ENCODE results near the gene TTPAL. TPM values are rescaled to one million over a fixed set of nuclear protein-coding genes. Genes with fewer than 3 reads are reported as not detected.
"Not testable (repeated sequence)": the region's sequence is repeated elsewhere in the genome, so short reads cannot be mapped to it uniquely, and the experiment has no call there.

Gene TTPAL
- total RNA-seq, 4 donors from 2014 or later = 27.1 to 36.8 (median 31.7) TPM

DNA sequence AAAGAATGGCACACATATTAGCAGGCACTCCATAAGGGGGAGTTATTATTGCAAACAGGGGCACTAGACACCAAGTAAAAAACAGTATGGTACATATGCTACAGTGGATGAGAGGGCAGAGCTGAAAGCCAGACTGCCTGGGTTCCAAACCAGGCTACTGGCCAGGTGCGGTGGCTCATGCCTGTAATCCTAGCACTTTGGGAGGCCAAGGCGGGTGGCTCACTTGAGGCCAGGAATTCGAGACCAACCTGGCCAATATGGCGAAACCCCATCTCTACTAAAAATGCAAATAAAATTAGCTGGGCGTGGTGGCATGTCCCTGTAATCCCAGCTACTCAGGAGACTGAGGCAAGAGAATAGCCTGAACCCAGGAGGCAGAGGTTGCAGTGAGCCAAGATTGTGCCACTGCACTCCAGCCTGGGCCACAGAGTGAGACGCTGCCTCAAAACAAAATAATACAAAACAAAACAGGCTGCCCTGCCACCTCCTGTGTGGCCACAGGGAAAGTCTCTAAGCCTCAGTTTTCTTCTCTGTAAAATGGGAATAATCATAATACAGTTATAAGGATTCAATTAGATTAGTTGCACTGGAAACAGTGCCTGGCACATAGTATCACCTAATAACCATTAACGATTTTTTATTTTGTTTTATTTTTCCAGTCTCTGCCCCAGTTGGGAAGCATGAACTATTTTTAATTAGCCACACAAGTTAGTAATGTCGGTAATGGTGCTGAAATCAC, 7.5 kb upstream of the TTPAL start:
- 90 to 91% methylated on average over 8 of the region's 8 CpGs for WGBS, 2 donors
- intact Hi-C loops (cut with DNase I; ENCODE audit: low total_unique reads) = no loop called here
- DNase-seq (ENCODE audit: low spot score in 2 of 2) = no peak
- H3K4me3 ChIP-seq (ENCODE audit: low read depth, poor library complexity, severe bottlenecking) = no peak overlapping the region
- TF ChIP-seq POLR2A (IDR thresholded peaks at IDR 0.05) = no peak
- TF ChIP-seq, protein P1, sequence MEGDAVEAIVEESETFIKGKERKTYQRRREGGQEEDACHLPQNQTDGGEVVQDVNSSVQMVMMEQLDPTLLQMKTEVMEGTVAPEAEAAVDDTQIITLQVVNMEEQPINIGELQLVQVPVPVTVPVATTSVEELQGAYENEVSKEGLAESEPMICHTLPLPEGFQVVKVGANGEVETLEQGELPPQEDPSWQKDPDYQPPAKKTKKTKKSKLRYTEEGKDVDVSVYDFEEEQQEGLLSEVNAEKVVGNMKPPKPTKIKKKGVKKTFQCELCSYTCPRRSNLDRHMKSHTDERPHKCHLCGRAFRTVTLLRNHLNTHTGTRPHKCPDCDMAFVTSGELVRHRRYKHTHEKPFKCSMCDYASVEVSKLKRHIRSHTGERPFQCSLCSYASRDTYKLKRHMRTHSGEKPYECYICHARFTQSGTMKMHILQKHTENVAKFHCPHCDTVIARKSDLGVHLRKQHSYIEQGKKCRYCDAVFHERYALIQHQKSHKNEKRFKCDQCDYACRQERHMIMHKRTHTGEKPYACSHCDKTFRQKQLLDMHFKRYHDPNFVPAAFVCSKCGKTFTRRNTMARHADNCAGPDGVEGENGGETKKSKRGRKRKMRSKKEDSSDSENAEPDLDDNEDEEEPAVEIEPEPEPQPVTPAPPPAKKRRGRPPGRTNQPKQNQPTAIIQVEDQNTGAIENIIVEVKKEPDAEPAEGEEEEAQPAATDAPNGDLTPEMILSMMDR (IDR thresholded peaks at IDR 0.05) = no peak

DNA sequence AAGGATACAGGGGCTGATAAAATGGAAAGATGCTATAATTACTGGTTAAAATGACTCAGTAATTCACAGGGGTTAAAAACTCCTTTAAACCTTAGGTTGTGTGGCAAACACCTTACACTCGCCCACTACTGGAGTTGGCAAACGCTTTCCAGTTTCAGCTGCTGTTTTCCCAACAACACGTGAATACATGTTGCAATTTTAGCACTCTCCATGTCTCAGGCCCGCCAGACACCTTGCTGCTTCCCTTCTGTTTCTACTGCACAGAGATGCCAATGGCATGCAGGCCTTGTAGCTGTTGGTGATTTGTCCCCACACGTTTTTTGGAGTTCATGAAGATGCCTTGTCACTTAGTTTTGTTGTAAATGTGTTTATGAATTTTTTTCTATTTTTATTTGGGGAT, 5.3 kb upstream of the TTPAL start:
- H3K4me3 ChIP-seq (ENCODE audit: low read depth, poor library complexity, severe bottlenecking) = no peak overlapping the region
- no peak for TF ChIP-seq POLR2A (IDR thresholded peaks at IDR 0.05)
- TF ChIP-seq, protein P1 (IDR thresholded peaks at IDR 0.05) = no peak
- no peak for DNase-seq (ENCODE audit: low spot score in 2 of 2)
- 41 to 44% methylated on average over 5 of the region's 5 CpGs for WGBS, 2 donors
- intact Hi-C loops (cut with DNase I; ENCODE audit: low total_unique reads) = loop anchor here (10.0 kb wide), 2 partner anchors 144 to 256 kb away; partner anchors contain the start of gene OSER1

DNA sequence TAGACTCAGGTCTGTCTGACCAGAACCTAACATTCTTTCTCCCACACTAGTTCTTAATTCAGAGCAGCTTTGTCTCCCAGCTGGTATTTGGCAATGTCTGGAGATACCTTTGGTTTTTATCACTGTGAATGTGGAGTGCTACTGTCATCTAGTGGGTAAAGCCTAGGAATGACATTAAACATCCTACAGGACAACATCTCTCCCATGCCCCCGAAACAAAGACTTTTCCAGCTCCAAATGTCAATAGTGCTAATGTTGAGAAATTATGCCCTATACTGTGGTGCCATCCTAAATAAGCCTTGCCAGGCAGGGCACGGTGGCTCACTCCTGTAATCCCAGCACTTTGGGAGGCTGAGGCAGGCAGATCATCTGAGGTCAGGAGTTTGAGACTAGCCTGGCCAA, 4.2 kb upstream of the TTPAL start:
- DNase-seq (ENCODE audit: low spot score in 2 of 2) = no peak
- WGBS, 2 donors = 57 to 70% methylated on average over 2 of the region's 2 CpGs
- intact Hi-C loops (cut with DNase I; ENCODE audit: low total_unique reads) = loop anchor here (10.0 kb wide), 2 partner anchors 143 to 257 kb away; partner anchors contain the start of gene OSER1
- no peak overlapping the region for H3K4me3 ChIP-seq (ENCODE audit: low read depth, poor library complexity, severe bottlenecking)
- TF ChIP-seq, protein P1 (IDR thresholded peaks at IDR 0.05) = no peak
- TF ChIP-seq POLR2A (IDR thresholded peaks at IDR 0.05) = no peak

DNA sequence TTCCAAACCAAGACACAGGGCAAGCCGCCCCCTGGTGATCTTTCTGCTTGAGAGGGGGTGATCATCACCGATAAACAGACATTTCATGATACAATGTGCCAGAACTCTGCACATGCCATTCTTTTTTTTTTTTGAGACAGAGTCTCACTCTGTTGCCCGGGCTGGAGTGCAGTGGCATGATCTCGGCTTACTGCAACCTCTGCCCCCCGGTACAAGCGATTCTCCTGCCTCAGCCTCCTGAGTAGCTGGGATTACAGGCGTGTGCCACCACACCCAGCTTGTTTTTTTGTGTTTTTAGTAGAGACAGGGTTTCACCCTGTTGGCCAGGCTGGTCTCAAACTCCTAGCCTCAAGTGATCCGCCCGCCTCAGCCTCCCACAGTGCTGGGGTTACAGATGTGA, 3.4 kb upstream of the TTPAL start:
- intact Hi-C loops (cut with DNase I; ENCODE audit: low total_unique reads) = loop anchor here (10.0 kb wide), 2 partner anchors 143 to 257 kb away; partner anchors contain the start of gene OSER1
- not testable (repeated sequence) for DNase-seq (ENCODE audit: low spot score in 2 of 2); H3K4me3 ChIP-seq (ENCODE audit: low read depth, poor library complexity, severe bottlenecking)
- 83 to 88% methylated on average over 9 of the region's 9 CpGs for WGBS, 2 donors

DNA sequence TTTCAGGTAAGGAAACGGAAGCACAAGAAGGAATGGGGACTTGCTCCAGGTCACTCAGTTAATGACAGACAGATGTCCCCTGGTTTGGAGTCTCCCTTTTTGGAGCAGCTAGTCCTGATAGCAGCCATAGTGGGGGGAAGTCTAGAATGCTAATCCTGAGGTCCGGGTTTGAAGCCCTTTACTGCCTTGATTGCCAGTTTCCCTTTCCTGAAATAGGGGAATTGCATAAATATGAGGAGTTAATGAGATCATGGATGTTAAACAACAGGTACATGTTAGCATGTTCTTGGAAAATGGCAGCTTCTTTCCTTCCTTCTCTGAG, 341 bp upstream of the TTPAL start:
- no peak for DNase-seq (ENCODE audit: low spot score in 2 of 2)
- no peak overlapping the region for H3K4me3 ChIP-seq (ENCODE audit: low read depth, poor library complexity, severe bottlenecking)
- TF ChIP-seq POLR2A (IDR thresholded peaks at IDR 0.05) = no peak
- TF ChIP-seq, protein P1 (IDR thresholded peaks at IDR 0.05) = no peak
- 5 to 10% methylated on average over 2 of the region's 2 CpGs for WGBS, 2 donors
- intact Hi-C loops (cut with DNase I; ENCODE audit: low total_unique reads) = loop anchor here (10.0 kb wide), 2 partner anchors 139 to 261 kb away; partner anchors contain the start of gene OSER1

DNA sequence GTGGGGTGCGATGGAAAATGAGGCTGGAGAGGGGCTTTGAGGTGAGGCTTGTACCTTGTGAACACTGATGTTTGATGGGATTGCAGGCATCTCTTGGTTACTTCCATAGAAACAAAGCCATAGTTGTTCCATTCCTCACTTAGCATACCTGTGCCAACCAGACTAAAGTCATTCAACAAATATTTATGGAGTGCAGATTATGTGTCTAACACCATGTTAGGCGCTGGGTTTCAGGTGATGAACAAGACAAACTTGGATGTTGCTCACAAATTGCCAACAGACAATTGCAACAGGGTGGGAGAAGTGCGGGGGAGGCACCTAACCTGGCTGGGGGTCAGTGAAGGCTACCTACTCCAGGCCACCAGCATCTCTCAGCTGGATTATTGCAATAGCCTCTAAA, 1.5 kb downstream of the TTPAL start:
- 84 to 93% methylated on average over 3 of the region's 3 CpGs for WGBS, 2 donors
- H3K4me3 ChIP-seq (ENCODE audit: low read depth, poor library complexity, severe bottlenecking) = no peak overlapping the region
- TF ChIP-seq, protein P1 (IDR thresholded peaks at IDR 0.05) = no peak
- no peak for TF ChIP-seq POLR2A (IDR thresholded peaks at IDR 0.05)
- intact Hi-C loops (cut with DNase I; ENCODE audit: low total_unique reads) = loop anchor here (10.0 kb wide), 2 partner anchors 138 to 262 kb away; partner anchors contain the start of gene OSER1
- no peak for DNase-seq (ENCODE audit: low spot score in 2 of 2)
